ENCODE measurements around the gene PCDHGA3. TPM values are rescaled to one million over a fixed set of nuclear protein-coding genes. Genes with fewer than 3 reads are reported as not detected.
A peak's percentile ranks its signal among the peaks of the same experiment; 100 is the strongest.
"Not testable (repeated sequence)": the region's sequence is repeated elsewhere in the genome, so short reads cannot be mapped to it uniquely, and the experiment has no call there.

PCDHGA3 gene
- total and polyA plus RNA-seq, 12 donors, result 0.27 to 6.2 (median 2.2) TPM

DNA sequence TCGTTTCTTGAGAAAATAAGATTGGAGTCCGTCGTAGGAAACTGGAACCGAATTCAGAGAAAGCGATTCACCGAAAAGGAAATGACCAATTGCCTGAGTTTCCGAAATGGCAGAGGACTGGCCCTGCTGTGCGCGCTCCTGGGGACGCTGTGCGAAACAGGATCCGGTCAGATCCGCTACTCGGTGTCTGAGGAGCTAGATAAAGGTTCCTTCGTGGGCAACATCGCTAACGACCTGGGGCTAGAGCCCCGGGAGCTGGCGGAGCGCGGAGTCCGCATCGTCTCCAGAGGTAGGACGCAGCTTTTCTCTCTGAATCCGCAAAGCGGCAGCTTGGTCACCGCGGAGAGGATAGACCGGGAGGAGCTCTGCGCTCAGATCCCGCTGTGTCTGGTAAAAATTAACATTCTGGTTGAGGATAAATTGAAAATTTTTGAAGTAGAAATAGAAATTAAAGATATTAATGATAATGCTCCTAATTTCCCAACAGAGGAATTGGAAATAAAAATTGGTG is 379 bp downstream of the PCDHGA3 start:
- no peak for DNase-seq
- Histone ChIP-seq H3K9me3 (replicated peaks in 1 of 3) (peaks cover 0 to 20% (median 10%) of the 10 kb centered on the region in 3 donors), H3K4me1 (replicated peaks in 1 of 2) (no peaks in the 10 kb centered on the region), H3K27ac (no peak overlapping the region), H3K27me3 (no peaks in the 10 kb centered on the region), H3K36me3 (replicated peaks in 1 of 2) (no peaks in the 10 kb centered on the region), H3K4me3 (peak overlapping the region in 1 of 4 donors; percentile 16)
- TF ChIP-seq POLR2A (IDR thresholded peaks at IDR 0.05), result no peak
- TF ChIP-seq, protein P1, sequence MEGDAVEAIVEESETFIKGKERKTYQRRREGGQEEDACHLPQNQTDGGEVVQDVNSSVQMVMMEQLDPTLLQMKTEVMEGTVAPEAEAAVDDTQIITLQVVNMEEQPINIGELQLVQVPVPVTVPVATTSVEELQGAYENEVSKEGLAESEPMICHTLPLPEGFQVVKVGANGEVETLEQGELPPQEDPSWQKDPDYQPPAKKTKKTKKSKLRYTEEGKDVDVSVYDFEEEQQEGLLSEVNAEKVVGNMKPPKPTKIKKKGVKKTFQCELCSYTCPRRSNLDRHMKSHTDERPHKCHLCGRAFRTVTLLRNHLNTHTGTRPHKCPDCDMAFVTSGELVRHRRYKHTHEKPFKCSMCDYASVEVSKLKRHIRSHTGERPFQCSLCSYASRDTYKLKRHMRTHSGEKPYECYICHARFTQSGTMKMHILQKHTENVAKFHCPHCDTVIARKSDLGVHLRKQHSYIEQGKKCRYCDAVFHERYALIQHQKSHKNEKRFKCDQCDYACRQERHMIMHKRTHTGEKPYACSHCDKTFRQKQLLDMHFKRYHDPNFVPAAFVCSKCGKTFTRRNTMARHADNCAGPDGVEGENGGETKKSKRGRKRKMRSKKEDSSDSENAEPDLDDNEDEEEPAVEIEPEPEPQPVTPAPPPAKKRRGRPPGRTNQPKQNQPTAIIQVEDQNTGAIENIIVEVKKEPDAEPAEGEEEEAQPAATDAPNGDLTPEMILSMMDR (IDR thresholded peaks at IDR 0.05), result peak in 1 of 6 experiments; percentile 2
- intact Hi-C loops (cut with DNase I), result no loop called here
- 17 to 36% (median 28%) methylated on average over 10 to 31 of the region's 31 CpGs for WGBS, 4 donors

GRCh38 chr5:141345327-141345726 is 1.7 kb downstream of the PCDHGA3 start:
- no peaks in the 10 kb centered on the region for H3K27me3 ChIP-seq
- DNase-seq, result no peak

DNA sequence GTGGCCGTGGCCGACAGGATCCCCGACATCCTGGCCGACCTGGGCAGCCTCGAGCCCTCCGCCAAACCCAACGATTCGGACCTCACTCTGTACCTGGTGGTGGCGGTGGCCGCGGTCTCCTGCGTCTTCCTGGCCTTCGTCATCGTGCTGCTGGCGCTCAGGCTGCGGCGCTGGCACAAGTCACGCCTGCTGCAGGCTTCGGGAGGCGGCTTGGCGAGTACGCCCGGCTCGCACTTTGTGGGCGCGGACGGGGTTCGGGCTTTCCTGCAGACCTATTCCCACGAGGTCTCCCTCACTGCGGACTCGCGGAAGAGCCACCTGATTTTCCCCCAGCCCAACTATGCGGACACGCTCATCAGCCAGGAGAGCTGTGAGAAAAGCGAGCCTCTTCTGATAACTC is 2.4 kb downstream of the PCDHGA3 start:
- H3K27ac ChIP-seq; H3K4me1 ChIP-seq (replicated peaks in 1 of 2); H3K36me3 ChIP-seq (replicated peaks in 1 of 2); intact Hi-C loops (cut with DNase I); H3K4me3 ChIP-seq; H3K27me3 ChIP-seq; DNase-seq: not testable (repeated sequence)
- H3K9me3 ChIP-seq (replicated peaks in 1 of 3), result peaks cover 0 to 20% (median 10%) of the 10 kb centered on the region in 3 donors
- WGBS, 4 donors, result 34 to 59% (median 48%) methylated on average over 16 to 26 of the region's 35 CpGs

More at GRCh38 chr5:141345327-141345726, 1.7 kb downstream of the PCDHGA3 start:
- 26 to 54% (median 31%) methylated on average over 8 to 20 of the region's 20 CpGs for WGBS, 4 donors
- Histone ChIP-seq H3K9me3 (replicated peaks in 1 of 3) (peaks cover 0 to 20% (median 10%) of the 10 kb centered on the region in 3 donors), H3K27ac (no peak overlapping the region), H3K4me3 (no peak overlapping the region), H3K4me1 (replicated peaks in 1 of 2) (no peaks in the 10 kb centered on the region), H3K36me3 (replicated peaks in 1 of 2) (no peaks in the 10 kb centered on the region)
- intact Hi-C loops (cut with DNase I), result no loop called here
- TF ChIP-seq POLR2A (IDR thresholded peaks at IDR 0.05), result no peak
- TF ChIP-seq, protein P1 (IDR thresholded peaks at IDR 0.05), result no peak

DNA sequence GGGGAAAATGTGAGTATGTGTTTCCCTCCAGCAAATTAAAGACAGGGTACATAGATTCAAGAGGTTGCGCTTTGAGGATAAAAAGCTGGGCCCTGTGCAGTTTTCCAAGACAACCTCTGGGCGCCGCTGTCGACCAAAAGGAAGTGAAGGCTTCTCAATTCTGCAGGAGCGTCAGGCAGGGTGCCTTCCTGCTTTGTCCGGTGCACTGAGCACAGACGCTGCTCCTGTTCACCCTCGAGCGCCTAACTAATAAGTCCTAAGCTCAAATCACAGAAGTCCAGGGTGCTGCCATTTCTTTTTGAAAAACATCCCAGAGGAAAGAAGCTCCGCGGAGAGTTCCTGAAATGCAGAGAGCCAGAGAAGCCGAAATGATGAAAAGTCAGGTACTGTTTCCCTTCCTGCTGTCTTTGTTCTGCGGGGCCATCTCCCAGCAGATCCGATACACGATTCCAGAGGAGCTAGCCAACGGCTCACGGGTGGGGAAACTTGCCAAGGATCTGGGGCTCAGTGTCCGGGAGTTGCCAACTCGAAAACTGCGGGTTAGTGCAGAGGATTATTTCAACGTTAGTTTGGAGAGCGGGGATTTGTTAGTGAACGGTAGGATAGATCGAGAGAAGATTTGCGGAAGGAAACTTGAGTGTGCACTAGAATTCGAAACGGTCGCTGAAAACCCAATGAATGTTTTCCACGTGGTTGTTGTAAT is 6.4 kb downstream of the PCDHGA3 start, which contains the start of gene PCDHGB1:
PCDHGB1 (plus strand) TSS at position 183 of the 703 bp plus-strand sequence; CDS start at position 345, 162 bp downstream.
- H3K27me3 ChIP-seq, result no peaks in the 10 kb centered on the region
- H3K27ac ChIP-seq, result no peak within 1 kb of the TSS
- peak within 1 kb of the TSS in 1 of 4 donors; percentile 33 for H3K4me3 ChIP-seq
- H3K9me3 ChIP-seq (replicated peaks in 1 of 3), result peaks cover 0 to 14% (median 13%) of the 10 kb centered on the region in 3 donors
- H3K36me3 ChIP-seq (replicated peaks in 1 of 2), result no peaks in the 10 kb centered on the region
- WGBS, 4 donors, result 16 to 31% (median 21%) methylated on average over 28 to 29 of the region's 29 CpGs
- no peaks in the 10 kb centered on the region for H3K4me1 ChIP-seq (replicated peaks in 1 of 2)
- intact Hi-C loops (cut with DNase I), result no loop called here
- TF ChIP-seq POLR2A (IDR thresholded peaks at IDR 0.05), result no peak
- TF ChIP-seq, protein P1 (IDR thresholded peaks at IDR 0.05), result peak in 4 of 6 experiments; percentile 16 to 29 (median 22)
- DNase-seq, result peak in 2 of 7 donors; percentile 35 to 46
